Measurements from ENCODE around the gene ITGB8. TPM values are rescaled to one million over a fixed set of nuclear protein-coding genes. Genes with fewer than 3 reads are reported as not detected.

ITGB8 gene
- total RNA-seq, 4 donors from 2014 or later: 0.31 to 0.90 (median 0.56) TPM

- ATAC-seq (no peak), DNase-seq (no peak)
- Histone ChIP-seq H3K4me3 (no peak overlapping the region), H3K9me3 (no peaks in the 10 kb centered on the region), H3K4me1 (no peaks in the 10 kb centered on the region), H3K27ac (no peak overlapping the region), H3K27me3 (no peaks in the 10 kb centered on the region), H3K36me3 (no peaks in the 10 kb centered on the region)
- in situ Hi-C loops (cut with MboI; ENCODE audit: low sequenced_read_pairs in 4 of 4) (no loop called here), intact Hi-C loops (cut with DNase I; ENCODE audit: low total_unique reads) (no loop called here)
- no peak for TF ChIP-seq CTCF (IDR thresholded peaks at IDR 0.05 in 4 of 5, conservative IDR thresholded peaks at IDR 0.05 in 1 of 5)
- TF ChIP-seq POLR2A (IDR thresholded peaks at IDR 0.05): no peak
These were observed 112.3 kb downstream of the ITGB8 start for GRCh38 chr7:20442951-20443350.

- Histone ChIP-seq H3K27ac (no peak overlapping the region), H3K9me3 (no peaks in the 10 kb centered on the region), H3K36me3 (no peaks in the 10 kb centered on the region), H3K4me3 (no peak overlapping the region), H3K27me3 (no peaks in the 10 kb centered on the region), H3K4me1 (no peaks in the 10 kb centered on the region)
- TF ChIP-seq CTCF (IDR thresholded peaks at IDR 0.05 in 4 of 5, conservative IDR thresholded peaks at IDR 0.05 in 1 of 5): no peak
- no peak for TF ChIP-seq POLR2A (IDR thresholded peaks at IDR 0.05)
- ATAC-seq (no peak), DNase-seq (no peak)
- in situ Hi-C loops (cut with MboI; ENCODE audit: low sequenced_read_pairs in 4 of 4): no loop called here
- intact Hi-C loops (cut with DNase I; ENCODE audit: low total_unique reads): no loop called here
These were observed 113.5 kb downstream of the ITGB8 start for GRCh38 chr7:20444030-20444800.

- ATAC-seq: no peak
- H3K9me3 ChIP-seq: no peaks in the 10 kb centered on the region
- intact Hi-C loops (cut with DNase I; ENCODE audit: low total_unique reads) (no loop called here), in situ Hi-C loops (cut with MboI; ENCODE audit: low sequenced_read_pairs in 4 of 4) (no loop called here)
- H3K4me1 ChIP-seq: no peaks in the 10 kb centered on the region
- H3K4me3 ChIP-seq: no peak overlapping the region
- no peaks in the 10 kb centered on the region for H3K36me3 ChIP-seq
- H3K27me3 ChIP-seq: no peaks in the 10 kb centered on the region
- TF ChIP-seq POLR2A (IDR thresholded peaks at IDR 0.05): no peak
- TF ChIP-seq CTCF (IDR thresholded peaks at IDR 0.05 in 4 of 5, conservative IDR thresholded peaks at IDR 0.05 in 1 of 5): no peak
- H3K27ac ChIP-seq: no peak overlapping the region
- DNase-seq: no peak
These were observed 116.4 kb downstream of the ITGB8 start for GRCh38 chr7:20447021-20447650.

- Histone ChIP-seq H3K27ac (no peak overlapping the region), H3K36me3 (no peaks in the 10 kb centered on the region), H3K4me1 (no peaks in the 10 kb centered on the region), H3K9me3 (no peaks in the 10 kb centered on the region), H3K4me3 (no peak overlapping the region), H3K27me3 (no peaks in the 10 kb centered on the region)
- in situ Hi-C loops (cut with MboI; ENCODE audit: low sequenced_read_pairs in 4 of 4): no loop called here
- DNase-seq (no peak), ATAC-seq (no peak)
- no peak for TF ChIP-seq POLR2A (IDR thresholded peaks at IDR 0.05)
- TF ChIP-seq CTCF (IDR thresholded peaks at IDR 0.05 in 4 of 5, conservative IDR thresholded peaks at IDR 0.05 in 1 of 5): no peak
- intact Hi-C loops (cut with DNase I; ENCODE audit: low total_unique reads): no loop called here
These were observed 118.5 kb downstream of the ITGB8 start for GRCh38 chr7:20449176-20449575.

All from gastrocnemius medialis (tissue), 4 donors.